Bronchial epithelial cell (primary cell): Measurements from ENCODE around the gene DCDC2. TPM values are rescaled to one million over a fixed set of nuclear protein-coding genes. Genes with fewer than 3 reads are reported as not detected.
A peak's percentile ranks its signal among the peaks of the same experiment; 100 is the strongest.

Source experiments
- DNase-seq: peaks from one replicate; pipeline ENCODE4 v3.0.0-alpha.2; 2010; ENCODE audit warnings: low read depth
- FAIRE-seq: peaks from 2 replicates; lab custom pipeline; 2011; peaks lifted over from hg19 to GRCh38; lab: Jason Lieb, UNC
- H3K27me3 ChIP-seq: 2 replicates; pipeline ENCODE4 v1.5.1; 2011; ENCODE audit warnings: low read length; ENCODE audit not compliant: control insufficient read depth, insufficient read depth
- H3K36me3 ChIP-seq: 2 replicates; pipeline ENCODE4 v1.5.1; 2011; ENCODE audit warnings: low read length; ENCODE audit not compliant: control insufficient read depth, insufficient read depth
- H3K4me3 ChIP-seq: 2 replicates; pipeline ENCODE4 v1.5.1; 2011; ENCODE audit warnings: mild to moderate bottlenecking, low read depth, low read length, control low read depth
- total RNA-seq: library from RNA; depleted of rRNA; stranded (reverse); fragments of >200 nt; gene quantifications from 2 replicates; pipeline ENCODE4 v1.2.1, GENCODE V29; 2014
- TF ChIP-seq, protein P1 (sequence below): IDR thresholded peaks from 2 replicates; pipeline ENCODE4 v1.5.1; 2011; ENCODE audit warnings: mild to moderate bottlenecking, moderate library complexity, low read length, control low read depth, inconsistent platforms; ENCODE audit not compliant: insufficient read depth, severe bottlenecking

DCDC2 gene
- total RNA-seq, 1 donor from 2014 or later: under 0.01 TPM

DNA sequence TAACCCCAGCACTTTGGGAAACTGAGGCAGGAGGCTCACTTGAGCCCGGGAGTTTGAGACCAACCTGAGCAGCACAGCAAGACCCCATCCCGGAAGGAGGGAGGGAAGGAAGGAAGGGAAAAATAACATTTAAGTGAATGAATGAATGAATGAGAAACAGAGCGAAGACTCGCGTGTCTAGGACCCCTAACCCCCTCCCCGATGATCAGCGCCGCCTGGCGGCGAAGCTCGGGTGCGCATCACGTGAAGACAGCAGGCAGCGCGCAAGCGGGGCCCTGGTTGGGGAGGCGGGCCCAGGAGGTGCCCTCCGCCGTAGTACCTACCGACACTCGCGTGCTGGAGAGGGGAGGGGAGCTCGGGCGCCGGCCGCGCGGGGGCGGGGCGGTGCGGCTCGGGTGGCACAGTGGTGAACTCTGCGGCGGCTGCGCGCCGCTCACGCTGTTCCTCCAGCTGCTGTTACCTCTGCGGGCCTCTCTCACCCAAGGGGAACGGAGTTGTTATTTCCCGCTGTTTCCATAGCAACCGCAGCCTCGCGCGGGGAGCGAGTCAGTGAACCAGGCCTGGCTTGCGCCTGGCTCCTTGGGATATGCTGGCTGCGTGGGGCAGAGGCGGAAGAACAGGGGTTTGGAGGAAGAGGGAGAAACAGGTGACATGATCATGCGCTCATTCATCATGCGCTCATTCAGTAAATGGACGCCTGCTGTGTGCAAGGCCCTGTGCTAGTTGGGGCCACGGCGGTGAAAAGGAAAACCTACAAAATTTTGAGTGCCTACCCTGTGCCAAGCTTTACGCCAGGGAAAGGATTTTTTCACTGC is 2.0 kb upstream of the DCDC2 start:
- TF ChIP-seq, protein P1, sequence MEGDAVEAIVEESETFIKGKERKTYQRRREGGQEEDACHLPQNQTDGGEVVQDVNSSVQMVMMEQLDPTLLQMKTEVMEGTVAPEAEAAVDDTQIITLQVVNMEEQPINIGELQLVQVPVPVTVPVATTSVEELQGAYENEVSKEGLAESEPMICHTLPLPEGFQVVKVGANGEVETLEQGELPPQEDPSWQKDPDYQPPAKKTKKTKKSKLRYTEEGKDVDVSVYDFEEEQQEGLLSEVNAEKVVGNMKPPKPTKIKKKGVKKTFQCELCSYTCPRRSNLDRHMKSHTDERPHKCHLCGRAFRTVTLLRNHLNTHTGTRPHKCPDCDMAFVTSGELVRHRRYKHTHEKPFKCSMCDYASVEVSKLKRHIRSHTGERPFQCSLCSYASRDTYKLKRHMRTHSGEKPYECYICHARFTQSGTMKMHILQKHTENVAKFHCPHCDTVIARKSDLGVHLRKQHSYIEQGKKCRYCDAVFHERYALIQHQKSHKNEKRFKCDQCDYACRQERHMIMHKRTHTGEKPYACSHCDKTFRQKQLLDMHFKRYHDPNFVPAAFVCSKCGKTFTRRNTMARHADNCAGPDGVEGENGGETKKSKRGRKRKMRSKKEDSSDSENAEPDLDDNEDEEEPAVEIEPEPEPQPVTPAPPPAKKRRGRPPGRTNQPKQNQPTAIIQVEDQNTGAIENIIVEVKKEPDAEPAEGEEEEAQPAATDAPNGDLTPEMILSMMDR: peak; percentile 93
- FAIRE-seq: no peak
- peaks cover 7% of the 10 kb centered on the region for H3K27me3 ChIP-seq
- peak overlapping the region; percentile 51 for H3K4me3 ChIP-seq
- DNase-seq: peak; percentile 48
- no peaks in the 10 kb centered on the region for H3K36me3 ChIP-seq

DNA sequence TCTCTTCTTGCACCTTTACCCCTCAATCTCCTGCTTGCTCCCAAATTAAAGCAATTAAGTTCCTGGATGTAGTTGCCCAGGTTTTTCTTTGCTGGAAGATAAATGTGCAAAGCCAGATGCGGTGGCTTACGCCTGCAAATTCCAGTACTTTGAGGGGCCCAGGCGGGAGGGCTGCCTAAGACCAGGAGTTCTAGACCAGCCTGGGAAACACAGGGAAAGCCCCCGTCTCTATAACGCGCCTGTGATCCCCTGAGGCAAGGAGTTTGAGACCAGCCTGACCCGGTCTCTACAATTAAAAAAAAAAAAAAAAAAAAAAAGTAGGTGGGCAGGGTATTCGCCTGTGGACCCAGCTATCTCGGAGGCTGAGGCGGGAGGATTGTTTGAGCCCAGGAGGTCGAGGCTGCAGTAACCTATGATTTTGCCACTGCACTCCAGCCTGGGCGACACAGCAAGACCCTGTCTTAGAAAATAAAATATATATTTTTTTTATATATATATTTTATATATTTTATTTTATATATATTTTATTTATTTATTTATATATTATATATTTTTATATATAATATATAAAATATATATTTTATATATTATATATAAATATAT is 461 bp upstream of the DCDC2 start:
- no peak for DNase-seq
- Histone ChIP-seq H3K4me3 (no peak overlapping the region), H3K27me3 (peaks cover 7% of the 10 kb centered on the region), H3K36me3 (no peaks in the 10 kb centered on the region)
- no peak for FAIRE-seq
- TF ChIP-seq, protein P1: no peak

DNA sequence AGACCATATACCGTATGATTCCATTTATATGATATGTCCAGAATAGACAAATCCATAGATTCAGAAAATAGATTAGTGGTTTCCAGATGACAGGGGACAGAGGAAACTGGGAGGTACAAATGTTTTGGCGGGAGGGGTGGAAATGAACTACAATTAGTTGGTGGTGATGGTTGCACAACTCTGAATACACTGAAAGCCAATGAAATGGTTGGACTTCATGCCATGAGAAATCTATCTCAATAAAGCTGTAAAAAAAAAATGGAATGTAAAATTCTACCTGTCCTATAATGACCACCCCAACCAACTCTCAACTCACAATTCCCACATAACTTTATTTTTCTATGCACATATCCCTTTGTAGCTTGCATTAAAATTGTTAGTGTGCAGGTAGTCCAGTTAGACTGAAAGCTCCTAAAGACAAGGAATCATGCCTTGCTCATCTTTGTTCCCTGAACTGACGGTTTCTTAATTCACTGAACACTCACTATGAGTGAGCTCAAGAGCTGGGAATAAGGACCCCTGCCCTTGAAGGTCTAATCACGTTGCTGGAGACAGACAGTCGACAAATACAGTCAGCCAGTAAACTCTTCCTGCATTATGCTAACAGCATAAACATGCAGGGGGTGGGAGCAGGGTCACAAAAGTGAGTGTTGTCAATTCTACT is 1.4 kb downstream of the DCDC2 start:
- Histone ChIP-seq H3K36me3 (no peaks in the 10 kb centered on the region), H3K4me3 (no peak overlapping the region), H3K27me3 (peaks cover 7% of the 10 kb centered on the region)
- DNase-seq (no peak), FAIRE-seq (no peak)
- TF ChIP-seq, protein P1: no peak

DNA sequence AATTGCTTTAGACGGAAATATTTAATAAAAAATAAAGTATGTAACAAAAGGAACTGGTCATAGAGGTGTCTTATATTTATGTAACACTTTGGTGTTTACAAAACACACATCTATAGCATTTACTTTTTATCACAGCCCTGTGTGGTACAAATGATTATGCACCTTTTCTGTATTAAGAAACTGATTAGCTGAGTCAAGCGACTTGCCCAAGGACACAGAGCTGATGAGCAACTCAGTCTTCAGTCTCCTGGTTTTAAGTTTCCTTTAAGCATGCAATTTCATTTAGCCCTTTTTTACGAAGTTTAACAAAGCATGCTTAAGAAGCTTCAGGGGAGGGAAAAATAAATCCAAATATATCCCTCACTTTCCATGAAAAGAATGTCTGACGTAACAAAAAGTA is 2.5 kb downstream of the DCDC2 start:
- H3K27me3 ChIP-seq: peaks cover 7% of the 10 kb centered on the region
- DNase-seq: peak; percentile 28
- TF ChIP-seq, protein P1: no peak
- H3K36me3 ChIP-seq: no peaks in the 10 kb centered on the region
- FAIRE-seq: no peak
- no peak overlapping the region for H3K4me3 ChIP-seq

DNA sequence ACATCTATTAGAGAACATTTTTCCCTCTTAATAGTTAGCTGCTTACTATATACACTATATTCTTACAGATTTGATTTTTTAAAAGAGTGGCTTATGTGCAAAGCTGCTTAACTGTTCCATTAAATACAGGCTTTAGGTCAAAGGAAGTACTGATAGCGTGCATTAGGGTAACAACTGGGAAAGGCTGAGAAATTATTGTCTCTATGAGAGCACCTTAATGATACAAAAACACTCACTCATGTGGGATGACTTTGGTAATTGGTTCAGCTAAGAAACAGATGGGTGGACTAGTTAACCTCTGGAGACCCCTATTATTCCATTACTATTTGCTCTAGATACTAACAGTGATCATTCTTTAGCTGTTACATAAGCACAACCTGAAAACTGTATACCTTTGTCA is 4.0 kb downstream of the DCDC2 start:
- TF ChIP-seq, protein P1: no peak
- H3K27me3 ChIP-seq: peaks cover 7% of the 10 kb centered on the region
- DNase-seq (no peak), FAIRE-seq (no peak)
- H3K36me3 ChIP-seq: no peaks in the 10 kb centered on the region
- no peak overlapping the region for H3K4me3 ChIP-seq
